GM21825 (cell line): ENCODE results near the gene CXCL12.

Experiments
- ATAC-seq: cut with Tn5 transposase; IDR thresholded peaks from one replicate; pipeline ENCODE4 v1.9.1; 2021; ENCODE audit warnings: mild to moderate bottlenecking, moderate library complexity; ENCODE audit not compliant: unreplicated experiment

CXCL12 gene

GRCh38 chr10:44385026-44385695 is at the start of gene CXCL12:
TSS of gene CXCL12 (minus strand) at chr10:44385097. CDS start at chr10:44385005, 92 bp downstream.
- no peak for ATAC-seq

GRCh38 chr10:44427479-44427878 is 42.6 kb upstream of the CXCL12 start:
- ATAC-seq: no peak

GRCh38 chr10:44427037-44427436 is 42.1 kb upstream of the CXCL12 start:
- no peak for ATAC-seq

- ATAC-seq: no peak
Measured at GRCh38 chr10:44426247-44427034, 41.5 kb upstream of the CXCL12 start.

- ATAC-seq: no peak
Measured at GRCh38 chr10:44425466-44425865, 40.6 kb upstream of the CXCL12 start.

GRCh38 chr10:44424957-44425356 is 40.1 kb upstream of the CXCL12 start:
- no peak for ATAC-seq

GRCh38 chr10:44424298-44424697 is 39.4 kb upstream of the CXCL12 start:
- ATAC-seq: no peak

- ATAC-seq: no peak
Measured at GRCh38 chr10:44422570-44423101, 37.7 kb upstream of the CXCL12 start.

GRCh38 chr10:44422153-44422552 is 37.3 kb upstream of the CXCL12 start:
- ATAC-seq: no peak

- no peak for ATAC-seq
Measured at GRCh38 chr10:44419790-44420549, 35.1 kb upstream of the CXCL12 start.

- no peak for ATAC-seq
Measured at GRCh38 chr10:44418637-44419036, 33.7 kb upstream of the CXCL12 start.

- no peak for ATAC-seq
Measured at GRCh38 chr10:44417761-44418160, 32.9 kb upstream of the CXCL12 start.

- no peak for ATAC-seq
Measured at GRCh38 chr10:44416936-44417335, 32.0 kb upstream of the CXCL12 start.

GRCh38 chr10:44416021-44416771 is 31.3 kb upstream of the CXCL12 start:
- ATAC-seq: no peak

GRCh38 chr10:44415121-44415520 is 30.2 kb upstream of the CXCL12 start:
- ATAC-seq: no peak

GRCh38 chr10:44413416-44413815 is 28.5 kb upstream of the CXCL12 start:
- ATAC-seq: no peak

GRCh38 chr10:44411251-44411650 is 26.4 kb upstream of the CXCL12 start:
- no peak for ATAC-seq

- ATAC-seq: no peak
Measured at GRCh38 chr10:44404741-44405437, 20.0 kb upstream of the CXCL12 start.

GRCh38 chr10:44402465-44403195 is 17.7 kb upstream of the CXCL12 start:
- ATAC-seq: no peak
